Panc1 (cell line): ENCODE data around the gene JOSD1. TPM values are rescaled to one million over a fixed set of nuclear protein-coding genes. Genes with fewer than 3 reads are reported as not detected.

ENCODE experiments used
- ATAC-seq: fragments of 200-7000 bp; cut with Tn5 transposase; 2 replicates; pipeline ENCODE4 v1.9.1; 2020; ENCODE audit warnings: mild to moderate bottlenecking, moderate library complexity
- BruUV-seq: library from RNA; stranded (reverse); fragments of 400-500 nt; replicated peaks from 2 replicates; lab custom pipeline; 2021; lab: Mats Ljungman, UMichigan
- CTCF ChIA-PET: fragments of 300-600 bp; sonication (Branson Sonifier 250); formaldehyde crosslinking; loops from one replicate; lab custom pipeline; 2022; ENCODE audit warnings: antibody characterized with exemption; lab: Charles Lee
- POLR2A ChIA-PET: fragments of 300-600 bp; sonication (Branson Sonifier 250); formaldehyde crosslinking; loops from one replicate; lab custom pipeline; 2022; ENCODE audit warnings: antibody characterized with exemption; lab: Charles Lee
- DNase-seq: peaks from one replicate; pipeline ENCODE4 v3.0.0-alpha.2; 2010; ENCODE audit warnings: low read depth, low spot score
- H3K27ac ChIP-seq: 2 replicates; pipeline ENCODE4 v1.5.1; 2011; ENCODE audit warnings: mild to moderate bottlenecking, low read length, inconsistent platforms
- H3K27me3 ChIP-seq: fragments of 200-500 bp; sonication (Bioruptor generic); 2 replicates; pipeline ENCODE4 v1.6.0; 2014; ENCODE audit warnings: low read length, inconsistent platforms; ENCODE audit not compliant: control insufficient read depth, insufficient read depth
- H3K36me3 ChIP-seq: fragments of 200-500 bp; sonication (Bioruptor generic); 2 replicates; pipeline ENCODE4 v1.5.1; 2014; ENCODE audit warnings: inconsistent platforms, mild to moderate bottlenecking, low read length, moderate library complexity; ENCODE audit not compliant: control insufficient read depth, insufficient read depth
- H3K4me1 ChIP-seq: 2 replicates; pipeline ENCODE4 v1.5.1; 2011; ENCODE audit warnings: inconsistent platforms, mild to moderate bottlenecking, low read length, moderate library complexity; ENCODE audit not compliant: control insufficient read depth, insufficient read depth
- H3K4me3 ChIP-seq, 2 experiments: 2 replicates each; pipeline ENCODE4 v1.5.1; 2011 to 2012; ENCODE audit warnings: low read depth in 2 of 2, low read length in 2 of 2, mild to moderate bottlenecking in 2 of 2, inconsistent platforms in 1 of 2, moderate library complexity in 1 of 2
- H3K9me3 ChIP-seq: fragments of 200-500 bp; sonication (Bioruptor generic); 2 replicates; pipeline ENCODE4 v1.5.1; 2014; ENCODE audit warnings: low read depth, mild to moderate bottlenecking, inconsistent platforms, low read length, moderate library complexity; ENCODE audit not compliant: control insufficient read depth, insufficient read depth
- CTCF ChIP-seq: fragments of 450-650 bp; IDR thresholded peaks from 2 replicates; pipeline ENCODE4 v1.5.1; 2017; ENCODE audit warnings: mild to moderate bottlenecking
- POLR2AphosphoS5 ChIP-seq: IDR thresholded peaks from 2 replicates; pipeline ENCODE4 v1.6.1; 2012; ENCODE audit warnings: mild to moderate bottlenecking, low read depth, low read length, moderate library complexity
- REST ChIP-seq, 2 experiments: IDR thresholded peaks; 2 replicates each; pipeline ENCODE4 v1.6.1; 2011 to 2012; ENCODE audit warnings: low read depth in 2 of 2, control low read depth in 1 of 2, low read length in 1 of 2, mild to moderate bottlenecking in 1 of 2, moderate library complexity in 1 of 2; ENCODE audit not compliant: insufficient read depth in 1 of 2
- SIN3A ChIP-seq: IDR thresholded peaks from 2 replicates; pipeline ENCODE4 v1.6.1; 2012; ENCODE audit warnings: low read depth, mild to moderate bottlenecking, low read length, moderate library complexity, borderline replicate concordance; ENCODE audit not compliant: insufficient read depth
- TCF7L2 ChIP-seq: IDR thresholded peaks from 2 replicates; pipeline ENCODE4 v1.6.1; 2011; ENCODE audit warnings: mild to moderate bottlenecking, low read depth, low read length, inconsistent platforms
- in situ Hi-C: cut with HindIII; loops from 2 replicates; pipeline ENCODE4 v1.10.0; 2016; ENCODE audit warnings: low sequenced_read_pairs, low pct_unique_long_range_greater_than_20kb
- intact Hi-C: fragments of 100-400 bp; cut with micrococcal nuclease; formaldehyde crosslinking; loops from one replicate; pipeline ENCODE4 v1.10.0; 2022; ENCODE audit not compliant: unreplicated experiment
- total RNA-seq: library from RNA; stranded (reverse); gene quantifications from one replicate; pipeline ENCODE4 v1.2.1, GENCODE V29; 2021; ENCODE audit not compliant: unreplicated experiment

JOSD1 gene
- total RNA-seq, 1 experiment from 2014 or later, result 35.1 TPM

GRCh38 chr22:38706901-38707195 is 6.1 kb upstream of the JOSD1 start:
- BruUV-seq, result no TSS peak
- POLR2A ChIA-PET, result no interaction called here
- CTCF ChIA-PET, result no interaction called here
- H3K4me3 ChIP-seq, result peak overlapping the region; percentile 69 to 86
- TF ChIP-seq CTCF (no peak), POLR2AphosphoS5 (no peak), TCF7L2 (no peak), SIN3A (no peak), REST (IDR thresholded peaks at IDR 0.05; ENCODE audit: insufficient read depth in 1 of 2, low read depth in 2 of 2, low read length in 1 of 2) (no peak)
- H3K9me3 ChIP-seq, result no peaks in the 10 kb centered on the region
- ATAC-seq (no peak), DNase-seq (no peak)
- intact Hi-C loops, result no loop called here
- H3K27ac ChIP-seq, result peak overlapping the region; percentile 87
- in situ Hi-C loops, result no loop called here
- H3K36me3 ChIP-seq, result peaks cover 4% of the 10 kb centered on the region; the same call in 1 of the 2 replicates
- no peaks in the 10 kb centered on the region for H3K27me3 ChIP-seq
- H3K4me1 ChIP-seq, result peaks cover 13% of the 10 kb centered on the region

GRCh38 chr22:38706101-38706900 is 5.6 kb upstream of the JOSD1 start:
- in situ Hi-C loops, result no loop called here
- Histone ChIP-seq H3K27me3 (no peaks in the 10 kb centered on the region), H3K27ac (peak overlapping the region; percentile 87), H3K4me3 (peak overlapping the region; percentile 69 to 86), H3K9me3 (no peaks in the 10 kb centered on the region), H3K36me3 (peaks cover 4% of the 10 kb centered on the region; the same call in 1 of the 2 replicates), H3K4me1 (peaks cover 13% of the 10 kb centered on the region)
- CTCF ChIA-PET, result no interaction called here
- no peak for TF ChIP-seq CTCF
- peak; percentile 32; the same call in 1 of the 2 replicates for TF ChIP-seq SIN3A
- no peak for DNase-seq
- ATAC-seq, result peak; percentile 6
- POLR2A ChIA-PET, result no interaction called here
- BruUV-seq, result no TSS peak
- intact Hi-C loops, result no loop called here
